Colonic mucosa (tissue), 4 donors: ENCODE data around the gene PCCB. TPM values are rescaled to one million over a fixed set of nuclear protein-coding genes. Genes with fewer than 3 reads are reported as not detected.

Source experiments
- DNase-seq: peaks from one replicate; pipeline ENCODE4 v3.0.0-alpha.2; 2020
- H3K27ac ChIP-seq: fragments of 200-600 bp; one replicate; pipeline ENCODE4 v1.8.0; 2021
- H3K27me3 ChIP-seq: fragments of 200-600 bp; one replicate; pipeline ENCODE4 v1.8.0; 2021
- H3K36me3 ChIP-seq: fragments of 200-600 bp; one replicate; pipeline ENCODE4 v1.8.0; 2021
- H3K4me1 ChIP-seq: fragments of 200-600 bp; one replicate; pipeline ENCODE4 v1.8.0; 2021; ENCODE audit warnings: mild to moderate bottlenecking
- H3K4me3 ChIP-seq: fragments of 200-600 bp; one replicate; pipeline ENCODE4 v1.8.0; 2021
- H3K9ac ChIP-seq, 2 donors: one replicate each; pipeline ENCODE4 v1.7.0; 2013; ENCODE audit warnings: control low read depth in 2 of 2, low read depth in 2 of 2, low read length in 2 of 2
- H3K9me3 ChIP-seq: fragments of 200-600 bp; one replicate; pipeline ENCODE4 v1.8.0; 2021
- CTCF ChIP-seq: fragments of 200-600 bp; IDR thresholded peaks from one replicate; pipeline ENCODE4 v1.8.0; 2022; ENCODE audit warnings: antibody characterized with exemption, mild to moderate bottlenecking
- intact Hi-C: fragments of 100-400 bp; cut with DNase I; formaldehyde crosslinking; loops from one replicate; pipeline ENCODE4 v1.14.1; 2022
- total RNA-seq, 2 donors: library from RNA; stranded (reverse); fragmentation: NEBNext Ultra II Directional in 1 of 2; extraction: Animal tissue kit (Norgen Biotek cat#: 25700) in 1 of 2; gene quantifications; one replicate each; pipeline ENCODE4 v1.2.1, GENCODE V29; 2021
- donor health status: healthy.
- donor health status: DM: no; HTN: no; CAD: no.
- donor health status: DM: no; HTN: no; CAD: no.

PCCB gene
- total RNA-seq, 2 donors from 2014 or later = 60.0 to 67.0 TPM

DNA sequence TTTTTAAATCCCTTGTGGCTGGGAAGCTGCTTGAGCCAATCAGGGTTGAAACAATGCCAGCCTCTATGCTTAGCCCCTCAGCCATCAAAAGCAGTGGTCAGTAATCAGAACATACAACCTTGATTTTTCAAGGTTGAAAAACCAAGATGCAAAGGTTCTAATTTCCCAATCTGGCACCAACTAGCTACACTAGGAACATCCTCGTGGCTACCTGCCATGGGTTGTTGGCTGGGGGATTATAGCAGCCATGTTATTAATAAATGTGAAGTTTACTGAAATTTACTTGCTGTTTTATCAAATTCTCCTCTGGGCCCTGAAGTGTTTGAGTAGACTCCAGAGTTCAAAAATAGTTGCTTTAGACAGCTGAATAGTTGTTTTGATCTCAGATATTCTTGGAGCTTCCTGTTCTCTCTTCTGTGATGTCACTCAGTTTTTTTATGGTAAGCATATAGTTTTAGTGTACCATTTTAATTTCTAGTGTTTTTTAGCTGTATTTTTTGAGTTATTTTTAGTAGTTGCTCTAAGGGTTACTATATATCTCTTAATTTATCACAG, 31.9 kb downstream of the PCCB start:
- H3K36me3 ChIP-seq = peaks cover 5% of the 10 kb centered on the region
- intact Hi-C loops = no loop called here

DNA sequence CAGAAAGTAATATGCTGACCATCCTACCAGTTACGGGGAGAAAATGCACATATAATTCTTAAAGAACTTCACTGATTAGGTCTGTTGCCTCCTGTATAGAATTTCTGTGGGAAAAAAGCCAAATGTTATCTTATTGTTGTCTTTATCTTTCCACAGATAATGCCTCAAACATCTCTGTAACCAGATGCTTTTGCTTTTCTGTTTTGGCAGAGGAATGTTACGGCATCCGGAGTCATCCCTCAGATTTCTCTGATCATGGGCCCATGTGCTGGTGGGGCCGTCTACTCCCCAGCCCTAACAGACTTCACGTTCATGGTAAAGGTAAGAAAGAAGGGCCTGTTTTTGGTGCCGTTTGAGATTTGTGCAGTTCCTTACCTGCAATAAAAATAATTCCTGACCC, 33.5 kb downstream of the PCCB start:
- Histone ChIP-seq H3K4me3 (no peak overlapping the region), H3K36me3 (peaks cover 5% of the 10 kb centered on the region), H3K9me3 (no peaks in the 10 kb centered on the region)

More for the DNA sequence above, 31.9 kb downstream of the PCCB start:
- no peaks in the 10 kb centered on the region for H3K4me1 ChIP-seq
- no peak overlapping the region for H3K9ac ChIP-seq
- H3K27ac ChIP-seq = no peak overlapping the region
- no peaks in the 10 kb centered on the region for H3K9me3 ChIP-seq
- DNase-seq = no peak
- no peak for TF ChIP-seq CTCF
- H3K27me3 ChIP-seq = no peaks in the 10 kb centered on the region
- H3K4me3 ChIP-seq = no peak overlapping the region

DNA sequence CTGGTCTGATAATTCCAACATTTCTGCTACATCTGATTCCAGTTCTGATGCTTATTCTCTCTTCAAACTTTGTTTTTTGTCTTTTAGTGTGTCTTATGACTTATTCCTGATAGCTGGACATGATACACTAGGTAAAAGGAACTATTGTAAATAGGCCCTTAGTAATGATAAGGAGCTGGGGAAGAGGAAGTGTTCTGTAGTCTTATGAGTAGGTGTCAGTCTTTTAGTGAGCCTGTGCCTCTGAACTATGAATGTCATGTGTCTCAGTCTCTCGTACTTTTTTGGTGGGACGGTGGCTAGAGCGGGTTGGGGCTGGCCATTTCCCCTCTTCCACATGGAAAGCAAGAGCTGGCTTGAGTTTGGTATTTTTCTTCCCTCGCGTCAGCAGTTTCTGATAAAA, 41.2 kb downstream of the PCCB start:
- Histone ChIP-seq H3K9ac (no peak overlapping the region), H3K4me3 (no peak overlapping the region), H3K27ac (no peak overlapping the region), H3K9me3 (no peaks in the 10 kb centered on the region), H3K27me3 (no peaks in the 10 kb centered on the region), H3K36me3 (no peaks in the 10 kb centered on the region), H3K4me1 (no peaks in the 10 kb centered on the region)
- TF ChIP-seq CTCF = no peak
- intact Hi-C loops = no loop called here
- DNase-seq = no peak

More for the DNA sequence above, 33.5 kb downstream of the PCCB start:
- Histone ChIP-seq H3K4me1 (no peaks in the 10 kb centered on the region), H3K27me3 (no peaks in the 10 kb centered on the region), H3K9ac (no peak overlapping the region), H3K27ac (no peak overlapping the region)
- TF ChIP-seq CTCF = no peak
- intact Hi-C loops = no loop called here
- DNase-seq = no peak

DNA sequence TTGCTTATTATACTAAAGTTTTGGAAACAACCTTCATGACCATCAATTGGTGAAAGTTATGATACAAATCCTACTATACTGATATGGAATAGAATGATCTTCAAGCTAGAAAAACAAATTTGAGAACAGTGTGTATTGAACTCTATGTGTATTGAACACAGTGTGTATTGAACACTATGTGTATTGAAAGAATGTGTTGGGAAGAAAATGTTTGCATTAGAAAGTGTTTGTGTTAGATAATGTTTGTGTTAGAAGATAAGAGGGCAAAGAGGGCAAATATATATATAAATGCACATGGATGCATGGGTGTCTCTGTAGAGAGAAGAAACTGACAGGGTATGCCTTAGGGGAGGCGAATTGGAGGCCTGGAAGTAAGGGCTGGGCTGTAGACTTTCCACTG, 42.4 kb downstream of the PCCB start:
- intact Hi-C loops = no loop called here
- Histone ChIP-seq H3K27me3 (no peaks in the 10 kb centered on the region), H3K9ac (no peak overlapping the region), H3K9me3 (no peaks in the 10 kb centered on the region), H3K4me1 (no peaks in the 10 kb centered on the region), H3K36me3 (no peaks in the 10 kb centered on the region), H3K4me3 (no peak overlapping the region), H3K27ac (no peak overlapping the region)
- TF ChIP-seq CTCF = no peak
- DNase-seq = no peak

- no peak for DNase-seq
- H3K36me3 ChIP-seq = no peaks in the 10 kb centered on the region
- TF ChIP-seq CTCF = no peak
- H3K4me3 ChIP-seq = no peak overlapping the region
- H3K9ac ChIP-seq = no peak overlapping the region
- H3K4me1 ChIP-seq = no peaks in the 10 kb centered on the region
- H3K9me3 ChIP-seq = no peaks in the 10 kb centered on the region
- H3K27ac ChIP-seq = no peak overlapping the region
- H3K27me3 ChIP-seq = no peaks in the 10 kb centered on the region
- intact Hi-C loops = no loop called here
Observed at GRCh38 chr3:136293279-136293678, 43.1 kb downstream of the PCCB start.

GRCh38 chr3:136294176-136294575, 44.0 kb downstream of the PCCB start:
- Histone ChIP-seq H3K9ac (no peak overlapping the region), H3K4me3 (no peak overlapping the region), H3K27me3 (no peaks in the 10 kb centered on the region), H3K27ac (no peak overlapping the region), H3K4me1 (no peaks in the 10 kb centered on the region), H3K9me3 (no peaks in the 10 kb centered on the region), H3K36me3 (no peaks in the 10 kb centered on the region)
- TF ChIP-seq CTCF = no peak
- intact Hi-C loops = no loop called here
- no peak for DNase-seq
